GM23338 (cell line): ENCODE results near the gene ACOT6. TPM values are rescaled to one million over a fixed set of nuclear protein-coding genes. Genes with fewer than 3 reads are reported as not detected.

Experiments used
- ATAC-seq: fragments of 200-7000 bp; cut with Tn5 transposase; 3 replicates; pipeline ENCODE4 v1.9.1; 2020
- DNase-seq: peaks from one replicate; pipeline ENCODE4 v3.0.0-alpha.2; 2015; ENCODE audit warnings: low spot score
- H2AFZ ChIP-seq: fragments of 200-600 bp; sonication (generic); 2 replicates; pipeline ENCODE4 v1.8.0; 2016; ENCODE audit warnings: antibody characterized with exemption, mild to moderate bottlenecking, moderate library complexity
- H3F3A ChIP-seq: fragments of 200-600 bp; sonication (generic); replicated peaks from 2 replicates; pipeline ENCODE4 v1.8.0; 2017; ENCODE audit warnings: antibody characterized with exemption, mixed run types, low read depth
- H3K27ac ChIP-seq: fragments of 200-600 bp; sonication (generic); 2 replicates; pipeline ENCODE4 v1.6.1; 2016; ENCODE audit warnings: low read depth
- H3K27me3 ChIP-seq: fragments of 200-600 bp; sonication (generic); 2 replicates; pipeline ENCODE4 v1.8.0; 2016; ENCODE audit warnings: mild to moderate bottlenecking, mixed run types, moderate library complexity; ENCODE audit not compliant: insufficient read depth
- H3K36me3 ChIP-seq: fragments of 200-600 bp; sonication (generic); 2 replicates; pipeline ENCODE4 v1.8.0; 2016; ENCODE audit warnings: mild to moderate bottlenecking; ENCODE audit not compliant: insufficient read depth
- H3K4me1 ChIP-seq: fragments of 200-600 bp; sonication (generic); 2 replicates; pipeline ENCODE4 v1.8.0; 2016; ENCODE audit warnings: mild to moderate bottlenecking, moderate library complexity; ENCODE audit not compliant: insufficient read depth
- H3K4me2 ChIP-seq: fragments of 200-600 bp; sonication (generic); 2 replicates; pipeline ENCODE4 v1.7.1; 2017; ENCODE audit warnings: mixed run types
- H3K4me3 ChIP-seq: fragments of 200-600 bp; sonication (generic); 2 replicates; pipeline ENCODE4 v1.6.1; 2016; ENCODE audit warnings: mixed run types
- H3K79me2 ChIP-seq: fragments of 200-600 bp; sonication (generic); replicated peaks from 2 replicates; pipeline ENCODE4 v1.8.0; 2017; ENCODE audit warnings: mild to moderate bottlenecking; ENCODE audit not compliant: insufficient read depth
- H3K9me2 ChIP-seq: fragments of 200-600 bp; sonication (generic); 2 replicates; pipeline ENCODE4 v1.8.0; 2017; ENCODE audit not compliant: insufficient read depth
- H4K20me1 ChIP-seq: fragments of 200-600 bp; sonication (generic); replicated peaks from 2 replicates; pipeline ENCODE4 v1.8.0; 2017; ENCODE audit warnings: mild to moderate bottlenecking; ENCODE audit not compliant: insufficient read depth
- H3K27ac Mint-ChIP-seq: 2 replicates; pipeline ENCODE4 v1.8.0; 2020; ENCODE audit warnings: inconsistent platforms, mild to moderate bottlenecking, moderate library complexity, mixed read lengths
- H3K27me3 Mint-ChIP-seq: 3 replicates; pipeline ENCODE4 v1.8.0; 2022; ENCODE audit warnings: low read depth, mild to moderate bottlenecking, moderate library complexity, mixed read lengths, inconsistent platforms; ENCODE audit not compliant: insufficient read depth, poor library complexity
- H3K36me3 Mint-ChIP-seq: 3 replicates; pipeline ENCODE4 v1.8.0; 2021; ENCODE audit warnings: low read depth, mild to moderate bottlenecking, inconsistent platforms, moderate library complexity, mixed read lengths
- H3K4me1 Mint-ChIP-seq: 3 replicates; pipeline ENCODE4 v1.8.0; 2020; ENCODE audit warnings: mild to moderate bottlenecking, inconsistent platforms, mixed read lengths
- H3K4me3 Mint-ChIP-seq: 3 replicates; pipeline ENCODE4 v1.8.0; 2021; ENCODE audit warnings: moderate library complexity, mild to moderate bottlenecking, inconsistent platforms, mixed read lengths
- H3K9me3 Mint-ChIP-seq: 3 replicates; pipeline ENCODE4 v1.8.0; 2020; ENCODE audit warnings: moderate library complexity, mild to moderate bottlenecking, inconsistent platforms, mixed read lengths
- CREB1 ChIP-seq: fragments of 250-450 bp; sonication (Bioruptor Pico); IDR thresholded peaks from 2 replicates; pipeline ENCODE4 v1.5.0; 2020; ENCODE audit warnings: low read depth, mild to moderate bottlenecking, moderate library complexity
- EZH2 ChIP-seq: fragments of 200-600 bp; sonication (generic); IDR thresholded peaks from one replicate; pipeline ENCODE4 v1.8.0; 2017; ENCODE audit warnings: antibody characterized with exemption, mild to moderate bottlenecking, low read depth; ENCODE audit not compliant: unreplicated experiment
- EZH2phosphoT487 ChIP-seq: fragments of 200-600 bp; sonication (generic); IDR thresholded peaks from one replicate; pipeline ENCODE4 v1.8.1; 2018; ENCODE audit warnings: antibody characterized with exemption; ENCODE audit not compliant: unreplicated experiment
- JUNB ChIP-seq: IDR thresholded peaks from one replicate; pipeline ENCODE4 v1.6.1; 2016; ENCODE audit warnings: antibody characterized with exemption; ENCODE audit not compliant: unreplicated experiment
- NANOG ChIP-seq: IDR thresholded peaks from 2 replicates; pipeline ENCODE4 v1.6.1; 2016; ENCODE audit warnings: antibody characterized with exemption, borderline replicate concordance
- POLR2AphosphoS5 ChIP-seq: IDR thresholded peaks from 2 replicates; pipeline ENCODE4 v1.6.1; 2016; ENCODE audit warnings: antibody characterized with exemption, low read depth
- STAT1 ChIP-seq: IDR thresholded peaks from one replicate; pipeline ENCODE4 v1.6.1; 2016; ENCODE audit warnings: antibody characterized with exemption; ENCODE audit not compliant: unreplicated experiment
- ZNF114 ChIP-seq: fragments of 250-450 bp; sonication (Bioruptor Pico); IDR thresholded peaks from 2 replicates; pipeline ENCODE4 v1.5.0; 2020; ENCODE audit warnings: mild to moderate bottlenecking, moderate library complexity
- ZNF331 ChIP-seq: fragments of 250-450 bp; sonication (Bioruptor Pico); IDR thresholded peaks from 2 replicates; pipeline ENCODE4 v1.5.0; 2020; ENCODE audit warnings: low read depth, mild to moderate bottlenecking, moderate library complexity
- polyA plus RNA-seq: library from polyadenylated mRNA; unstranded; fragments of >200 nt; fragmentation: Nextera tagmentation; extraction: Ambion mirVana; gene quantifications from 2 replicates; pipeline ENCODE4 v1.2.1, GENCODE V29; 2016
- total RNA-seq: library from RNA; depleted of rRNA; stranded (reverse); fragments of >200 nt; shearing (Covaris generic); gene quantifications from 2 replicates; pipeline ENCODE4 v1.2.3, GENCODE V29; 2014
- TF ChIP-seq, protein P1 (sequence below), 2 experiments: fragments of 200-600 bp in 1 of 2; sonication (generic) in 1 of 2; conservative IDR thresholded peaks; 2 replicates each; pipeline versions ENCODE4 v1.5.1 to v1.6.1; 2016 to 2017; ENCODE audit warnings: antibody characterized with exemption in 2 of 2, low read depth in 2 of 2, mild to moderate bottlenecking in 2 of 2, moderate library complexity in 1 of 2
- TF ChIP-seq, protein P2 (sequence below): IDR thresholded peaks from 2 replicates; pipeline ENCODE4 v1.6.1; 2016; ENCODE audit warnings: antibody characterized with exemption
- TF ChIP-seq, protein P3 (sequence below): fragments of 250-450 bp; sonication (Bioruptor Pico); IDR thresholded peaks from 2 replicates; pipeline ENCODE4 v1.5.0; 2020; ENCODE audit warnings: mild to moderate bottlenecking, moderate library complexity
- TF ChIP-seq, protein P4 (sequence below): IDR thresholded peaks from one replicate; pipeline ENCODE4 v1.6.1; 2018; ENCODE audit warnings: antibody characterized with exemption; ENCODE audit not compliant: unreplicated experiment

Gene ACOT6
- total and polyA plus RNA-seq, 2 experiments from 2014 or later: 0.44 to 0.83 TPM

DNA sequence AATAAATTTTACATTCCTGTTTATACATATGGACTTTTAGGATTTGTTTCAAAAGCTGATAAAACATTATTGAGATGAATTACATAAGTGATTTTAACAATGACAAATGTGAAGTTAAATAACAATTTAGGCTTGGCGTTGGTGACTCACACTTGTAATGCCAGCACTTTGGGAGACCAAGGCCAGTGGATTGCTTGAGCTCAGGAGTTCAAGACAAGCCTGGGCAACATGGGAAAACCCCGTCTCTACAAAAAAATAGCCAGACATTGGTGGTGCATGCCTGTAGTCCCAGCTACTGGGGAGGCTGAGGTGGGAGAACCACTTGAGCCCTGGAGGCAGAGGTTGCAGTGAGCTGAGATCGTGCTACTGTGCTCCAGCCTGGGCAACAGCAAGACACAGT lies 35.9 kb upstream of the ACOT6 start:
- Histone ChIP-seq H3K4me3 (no peak overlapping the region), H3K4me1 (no peaks in the 10 kb centered on the region), H4K20me1 (no peaks in the 10 kb centered on the region), H3K79me2 (no peaks in the 10 kb centered on the region), H3K9me2 (no peaks in the 10 kb centered on the region), H3K27me3 (no peaks in the 10 kb centered on the region), H3K27ac (no peak overlapping the region), H3F3A (no peaks in the 10 kb centered on the region), H2AFZ (no peak overlapping the region), H3K4me2 (no peak overlapping the region), H3K36me3 (no peaks in the 10 kb centered on the region)
- Mint-ChIP-seq H3K27ac (no peak overlapping the region), H3K9me3 (no peaks in the 10 kb centered on the region), H3K27me3 (no peaks in the 10 kb centered on the region), H3K36me3 (peaks cover 16% of the 10 kb centered on the region; the same call in 2 of the 3 replicates), H3K4me3 (no peak overlapping the region), H3K4me1 (no peaks in the 10 kb centered on the region)
- ATAC-seq (no peak), DNase-seq (no peak)
- no peak for TF ChIP-seq JUNB
- TF ChIP-seq NANOG: no peak
- no peak for TF ChIP-seq STAT1
- no peak for TF ChIP-seq EZH2
- TF ChIP-seq, protein P1, sequence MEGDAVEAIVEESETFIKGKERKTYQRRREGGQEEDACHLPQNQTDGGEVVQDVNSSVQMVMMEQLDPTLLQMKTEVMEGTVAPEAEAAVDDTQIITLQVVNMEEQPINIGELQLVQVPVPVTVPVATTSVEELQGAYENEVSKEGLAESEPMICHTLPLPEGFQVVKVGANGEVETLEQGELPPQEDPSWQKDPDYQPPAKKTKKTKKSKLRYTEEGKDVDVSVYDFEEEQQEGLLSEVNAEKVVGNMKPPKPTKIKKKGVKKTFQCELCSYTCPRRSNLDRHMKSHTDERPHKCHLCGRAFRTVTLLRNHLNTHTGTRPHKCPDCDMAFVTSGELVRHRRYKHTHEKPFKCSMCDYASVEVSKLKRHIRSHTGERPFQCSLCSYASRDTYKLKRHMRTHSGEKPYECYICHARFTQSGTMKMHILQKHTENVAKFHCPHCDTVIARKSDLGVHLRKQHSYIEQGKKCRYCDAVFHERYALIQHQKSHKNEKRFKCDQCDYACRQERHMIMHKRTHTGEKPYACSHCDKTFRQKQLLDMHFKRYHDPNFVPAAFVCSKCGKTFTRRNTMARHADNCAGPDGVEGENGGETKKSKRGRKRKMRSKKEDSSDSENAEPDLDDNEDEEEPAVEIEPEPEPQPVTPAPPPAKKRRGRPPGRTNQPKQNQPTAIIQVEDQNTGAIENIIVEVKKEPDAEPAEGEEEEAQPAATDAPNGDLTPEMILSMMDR (conservative IDR thresholded peaks at IDR 0.05; ENCODE audit: low read depth in 2 of 2): no peak
- no peak for TF ChIP-seq EZH2phosphoT487
- TF ChIP-seq, protein P2, sequence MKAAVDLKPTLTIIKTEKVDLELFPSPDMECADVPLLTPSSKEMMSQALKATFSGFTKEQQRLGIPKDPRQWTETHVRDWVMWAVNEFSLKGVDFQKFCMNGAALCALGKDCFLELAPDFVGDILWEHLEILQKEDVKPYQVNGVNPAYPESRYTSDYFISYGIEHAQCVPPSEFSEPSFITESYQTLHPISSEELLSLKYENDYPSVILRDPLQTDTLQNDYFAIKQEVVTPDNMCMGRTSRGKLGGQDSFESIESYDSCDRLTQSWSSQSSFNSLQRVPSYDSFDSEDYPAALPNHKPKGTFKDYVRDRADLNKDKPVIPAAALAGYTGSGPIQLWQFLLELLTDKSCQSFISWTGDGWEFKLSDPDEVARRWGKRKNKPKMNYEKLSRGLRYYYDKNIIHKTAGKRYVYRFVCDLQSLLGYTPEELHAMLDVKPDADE: no peak
- TF ChIP-seq, protein P3, sequence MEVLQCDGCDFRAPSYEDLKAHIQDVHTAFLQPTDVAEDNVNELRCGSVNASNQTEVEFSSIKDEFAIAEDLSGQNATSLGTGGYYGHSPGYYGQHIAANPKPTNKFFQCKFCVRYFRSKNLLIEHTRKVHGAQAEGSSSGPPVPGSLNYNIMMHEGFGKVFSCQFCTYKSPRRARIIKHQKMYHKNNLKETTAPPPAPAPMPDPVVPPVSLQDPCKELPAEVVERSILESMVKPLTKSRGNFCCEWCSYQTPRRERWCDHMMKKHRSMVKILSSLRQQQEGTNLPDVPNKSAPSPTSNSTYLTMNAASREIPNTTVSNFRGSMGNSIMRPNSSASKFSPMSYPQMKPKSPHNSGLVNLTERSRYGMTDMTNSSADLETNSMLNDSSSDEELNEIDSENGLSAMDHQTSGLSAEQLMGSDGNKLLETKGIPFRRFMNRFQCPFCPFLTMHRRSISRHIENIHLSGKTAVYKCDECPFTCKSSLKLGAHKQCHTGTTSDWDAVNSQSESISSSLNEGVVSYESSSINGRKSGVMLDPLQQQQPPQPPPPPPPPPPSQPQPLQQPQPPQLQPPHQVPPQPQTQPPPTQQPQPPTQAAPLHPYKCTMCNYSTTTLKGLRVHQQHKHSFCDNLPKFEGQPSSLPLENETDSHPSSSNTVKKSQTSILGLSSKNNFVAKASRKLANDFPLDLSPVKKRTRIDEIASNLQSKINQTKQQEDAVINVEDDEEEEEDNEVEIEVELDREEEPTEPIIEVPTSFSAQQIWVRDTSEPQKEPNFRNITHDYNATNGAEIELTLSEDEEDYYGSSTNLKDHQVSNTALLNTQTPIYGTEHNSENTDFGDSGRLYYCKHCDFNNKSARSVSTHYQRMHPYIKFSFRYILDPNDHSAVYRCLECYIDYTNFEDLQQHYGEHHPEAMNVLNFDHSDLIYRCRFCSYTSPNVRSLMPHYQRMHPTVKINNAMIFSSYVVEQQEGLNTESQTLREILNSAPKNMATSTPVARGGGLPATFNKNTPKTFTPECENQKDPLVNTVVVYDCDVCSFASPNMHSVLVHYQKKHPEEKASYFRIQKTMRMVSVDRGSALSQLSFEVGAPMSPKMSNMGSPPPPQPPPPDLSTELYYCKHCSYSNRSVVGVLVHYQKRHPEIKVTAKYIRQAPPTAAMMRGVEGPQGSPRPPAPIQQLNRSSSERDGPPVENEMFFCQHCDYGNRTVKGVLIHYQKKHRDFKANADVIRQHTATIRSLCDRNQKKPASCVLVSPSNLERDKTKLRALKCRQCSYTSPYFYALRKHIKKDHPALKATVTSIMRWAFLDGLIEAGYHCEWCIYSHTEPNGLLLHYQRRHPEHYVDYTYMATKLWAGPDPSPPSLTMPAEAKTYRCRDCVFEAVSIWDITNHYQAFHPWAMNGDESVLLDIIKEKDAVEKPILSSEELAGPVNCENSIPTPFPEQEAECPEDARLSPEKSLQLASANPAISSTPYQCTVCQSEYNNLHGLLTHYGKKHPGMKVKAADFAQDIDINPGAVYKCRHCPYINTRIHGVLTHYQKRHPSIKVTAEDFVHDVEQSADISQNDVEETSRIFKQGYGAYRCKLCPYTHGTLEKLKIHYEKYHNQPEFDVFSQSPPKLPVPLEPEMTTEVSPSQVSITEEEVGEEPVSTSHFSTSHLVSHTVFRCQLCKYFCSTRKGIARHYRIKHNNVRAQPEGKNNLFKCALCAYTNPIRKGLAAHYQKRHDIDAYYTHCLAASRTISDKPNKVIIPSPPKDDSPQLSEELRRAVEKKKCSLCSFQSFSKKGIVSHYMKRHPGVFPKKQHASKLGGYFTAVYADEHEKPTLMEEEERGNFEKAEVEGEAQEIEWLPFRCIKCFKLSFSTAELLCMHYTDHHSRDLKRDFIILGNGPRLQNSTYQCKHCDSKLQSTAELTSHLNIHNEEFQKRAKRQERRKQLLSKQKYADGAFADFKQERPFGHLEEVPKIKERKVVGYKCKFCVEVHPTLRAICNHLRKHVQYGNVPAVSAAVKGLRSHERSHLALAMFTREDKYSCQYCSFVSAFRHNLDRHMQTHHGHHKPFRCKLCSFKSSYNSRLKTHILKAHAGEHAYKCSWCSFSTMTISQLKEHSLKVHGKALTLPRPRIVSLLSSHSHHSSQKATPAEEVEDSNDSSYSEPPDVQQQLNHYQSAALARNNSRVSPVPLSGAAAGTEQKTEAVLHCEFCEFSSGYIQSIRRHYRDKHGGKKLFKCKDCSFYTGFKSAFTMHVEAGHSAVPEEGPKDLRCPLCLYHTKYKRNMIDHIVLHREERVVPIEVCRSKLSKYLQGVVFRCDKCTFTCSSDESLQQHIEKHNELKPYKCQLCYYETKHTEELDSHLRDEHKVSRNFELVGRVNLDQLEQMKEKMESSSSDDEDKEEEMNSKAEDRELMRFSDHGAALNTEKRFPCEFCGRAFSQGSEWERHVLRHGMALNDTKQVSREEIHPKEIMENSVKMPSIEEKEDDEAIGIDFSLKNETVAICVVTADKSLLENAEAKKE: no peak
- no peak for TF ChIP-seq ZNF331 (CRISPR knock-in tag)
- TF ChIP-seq ZNF114 (CRISPR knock-in tag): no peak
- TF ChIP-seq POLR2AphosphoS5: no peak
- TF ChIP-seq, protein P4, sequence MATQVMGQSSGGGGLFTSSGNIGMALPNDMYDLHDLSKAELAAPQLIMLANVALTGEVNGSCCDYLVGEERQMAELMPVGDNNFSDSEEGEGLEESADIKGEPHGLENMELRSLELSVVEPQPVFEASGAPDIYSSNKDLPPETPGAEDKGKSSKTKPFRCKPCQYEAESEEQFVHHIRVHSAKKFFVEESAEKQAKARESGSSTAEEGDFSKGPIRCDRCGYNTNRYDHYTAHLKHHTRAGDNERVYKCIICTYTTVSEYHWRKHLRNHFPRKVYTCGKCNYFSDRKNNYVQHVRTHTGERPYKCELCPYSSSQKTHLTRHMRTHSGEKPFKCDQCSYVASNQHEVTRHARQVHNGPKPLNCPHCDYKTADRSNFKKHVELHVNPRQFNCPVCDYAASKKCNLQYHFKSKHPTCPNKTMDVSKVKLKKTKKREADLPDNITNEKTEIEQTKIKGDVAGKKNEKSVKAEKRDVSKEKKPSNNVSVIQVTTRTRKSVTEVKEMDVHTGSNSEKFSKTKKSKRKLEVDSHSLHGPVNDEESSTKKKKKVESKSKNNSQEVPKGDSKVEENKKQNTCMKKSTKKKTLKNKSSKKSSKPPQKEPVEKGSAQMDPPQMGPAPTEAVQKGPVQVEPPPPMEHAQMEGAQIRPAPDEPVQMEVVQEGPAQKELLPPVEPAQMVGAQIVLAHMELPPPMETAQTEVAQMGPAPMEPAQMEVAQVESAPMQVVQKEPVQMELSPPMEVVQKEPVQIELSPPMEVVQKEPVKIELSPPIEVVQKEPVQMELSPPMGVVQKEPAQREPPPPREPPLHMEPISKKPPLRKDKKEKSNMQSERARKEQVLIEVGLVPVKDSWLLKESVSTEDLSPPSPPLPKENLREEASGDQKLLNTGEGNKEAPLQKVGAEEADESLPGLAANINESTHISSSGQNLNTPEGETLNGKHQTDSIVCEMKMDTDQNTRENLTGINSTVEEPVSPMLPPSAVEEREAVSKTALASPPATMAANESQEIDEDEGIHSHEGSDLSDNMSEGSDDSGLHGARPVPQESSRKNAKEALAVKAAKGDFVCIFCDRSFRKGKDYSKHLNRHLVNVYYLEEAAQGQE: no peak
- no peak for TF ChIP-seq CREB1 (CRISPR knock-in tag)
